HEK293 (cell line): ENCODE measurements around the gene TUBB2A.

ENCODE experiments used
- CTCF ChIA-PET: fragments of 350-600 bp; formaldehyde crosslinking; extraction: SDS; loops from one replicate; lab custom pipeline; 2021; ENCODE audit warnings: antibody characterized with exemption; lab: Yijun Ruan, JAX
- POLR2A ChIA-PET: fragments of 300-600 bp; formaldehyde crosslinking; extraction: SDS; loops from one replicate; lab custom pipeline; 2020; ENCODE audit warnings: antibody characterized with exemption, inconsistent platforms; lab: Yijun Ruan, JAX
- H3K27ac ChIP-seq: fragments of 200-500 bp; sonication (Bioruptor generic); 2 replicates; pipeline ENCODE4 v1.5.1; 2014; ENCODE audit warnings: low read depth, low read length, control low read depth, inconsistent platforms; ENCODE audit errors: extremely low read depth
- H3K36me3 ChIP-seq, 2 experiments: fragments of 200-500 bp in 1 of 2; sonication (Bioruptor generic) in 1 of 2; 1 replicate in 1 of 2; 2 replicates in 1 of 2; pipeline ENCODE4 v1.5.1; 2014 to 2017; ENCODE audit warnings: inconsistent platforms in 2 of 2, low read length in 2 of 2; ENCODE audit not compliant: control insufficient read depth in 2 of 2, insufficient read depth in 1 of 2
- H3K4me1 ChIP-seq: fragments of 200-500 bp; sonication (Bioruptor generic); 2 replicates; pipeline ENCODE4 v1.5.1; 2014; ENCODE audit warnings: mild to moderate bottlenecking, low read length, inconsistent platforms; ENCODE audit not compliant: control insufficient read depth, insufficient read depth
- H3K4me3 ChIP-seq: 2 replicates; pipeline ENCODE4 v1.5.1; 2011; ENCODE audit warnings: low read depth, mild to moderate bottlenecking, control low read depth, low read length, moderate library complexity
- H3K9me3 ChIP-seq: fragments of 200-500 bp; sonication (Bioruptor generic); 2 replicates; pipeline ENCODE4 v1.5.1; 2014; ENCODE audit warnings: low read depth, low read length, inconsistent platforms; ENCODE audit not compliant: control insufficient read depth, insufficient read depth
- AEBP2 ChIP-seq: fragments of 450-650 bp; formaldehyde crosslinking; IDR thresholded peaks from 2 replicates; pipeline ENCODE4 v1.5.1; 2016; ENCODE audit warnings: missing biosample characterization, missing genetic modification characterization, borderline replicate concordance
- BCL6B ChIP-seq: fragments of 450-650 bp; formaldehyde crosslinking; IDR thresholded peaks from 2 replicates; pipeline ENCODE4 v1.5.1; 2017; ENCODE audit warnings: missing biosample characterization, missing genetic modification characterization
- CTCF ChIP-seq: fragments of 450-650 bp; formaldehyde crosslinking; IDR thresholded peaks from 2 replicates; pipeline ENCODE4 v1.5.1; 2016; ENCODE audit warnings: missing biosample characterization, missing genetic modification characterization
- ELK4 ChIP-seq: IDR thresholded peaks from 2 replicates; pipeline ENCODE4 v1.6.1; 2011; ENCODE audit warnings: mild to moderate bottlenecking, low read depth, low read length, borderline replicate concordance
- GLI4 ChIP-seq: fragments of 450-650 bp; formaldehyde crosslinking; IDR thresholded peaks from 2 replicates; pipeline ENCODE4 v1.5.1; 2016; ENCODE audit warnings: missing biosample characterization, missing genetic modification characterization
- GLIS1 ChIP-seq: fragments of 450-650 bp; formaldehyde crosslinking; IDR thresholded peaks from 2 replicates; pipeline ENCODE4 v1.5.1; 2016; ENCODE audit warnings: missing biosample characterization, missing genetic modification characterization
- KLF1 ChIP-seq: fragments of 450-650 bp; formaldehyde crosslinking; IDR thresholded peaks from 2 replicates; pipeline ENCODE4 v1.5.1; 2016; ENCODE audit warnings: missing biosample characterization, missing genetic modification characterization
- OVOL3 ChIP-seq: fragments of 450-650 bp; formaldehyde crosslinking; IDR thresholded peaks from 2 replicates; pipeline ENCODE4 v1.5.1; 2016; ENCODE audit warnings: missing biosample characterization, missing genetic modification characterization
- SCRT2 ChIP-seq: fragments of 450-650 bp; formaldehyde crosslinking; IDR thresholded peaks from 2 replicates; pipeline ENCODE4 v1.5.1; 2016; ENCODE audit warnings: missing biosample characterization, missing genetic modification characterization
- SP2 ChIP-seq: fragments of 450-650 bp; formaldehyde crosslinking; IDR thresholded peaks from 2 replicates; pipeline ENCODE4 v1.5.1; 2016; ENCODE audit warnings: missing biosample characterization, missing genetic modification characterization
- TCF7L2 ChIP-seq: IDR thresholded peaks from 2 replicates; pipeline ENCODE4 v1.6.1; 2011; ENCODE audit warnings: low read depth, mild to moderate bottlenecking, inconsistent platforms, low read length, moderate library complexity, borderline replicate concordance
- ZFP41 ChIP-seq: fragments of 450-650 bp; formaldehyde crosslinking; IDR thresholded peaks from 2 replicates; pipeline ENCODE4 v1.5.1; 2016; ENCODE audit warnings: missing biosample characterization, missing genetic modification characterization, borderline replicate concordance
- ZNF114 ChIP-seq: fragments of 450-650 bp; formaldehyde crosslinking; IDR thresholded peaks from 2 replicates; pipeline ENCODE4 v1.5.0; 2017; ENCODE audit warnings: missing biosample characterization, missing genetic modification characterization
- ZNF133 ChIP-seq: fragments of 450-650 bp; formaldehyde crosslinking; IDR thresholded peaks from 2 replicates; pipeline ENCODE4 v1.5.1; 2016; ENCODE audit warnings: missing biosample characterization, missing genetic modification characterization
- ZNF274 ChIP-seq, 2 experiments: fragments of 200-500 bp in 1 of 2; fragments of 450-650 bp in 1 of 2; sonication (Bioruptor generic) in 1 of 2; formaldehyde crosslinking in 1 of 2; IDR thresholded peaks; 2 replicates each; pipeline versions ENCODE4 v1.5.1 to v1.6.1; 2014 to 2016; ENCODE audit warnings: borderline replicate concordance in 1 of 2, inconsistent platforms in 1 of 2, low read length in 1 of 2, missing biosample characterization in 1 of 2, missing genetic modification characterization in 1 of 2
- ZNF354C ChIP-seq: fragments of 450-650 bp; formaldehyde crosslinking; IDR thresholded peaks from 2 replicates; pipeline ENCODE4 v1.5.1; 2016; ENCODE audit warnings: missing biosample characterization, missing genetic modification characterization, low read depth, borderline replicate concordance
- ZNF362 ChIP-seq: fragments of 450-650 bp; formaldehyde crosslinking; IDR thresholded peaks from 2 replicates; pipeline ENCODE4 v1.5.1; 2016; ENCODE audit warnings: missing biosample characterization, missing genetic modification characterization
- ZNF391 ChIP-seq: fragments of 450-650 bp; formaldehyde crosslinking; IDR thresholded peaks from 2 replicates; pipeline ENCODE4 v1.5.1; 2016; ENCODE audit warnings: low read depth, missing biosample characterization, missing genetic modification characterization, borderline replicate concordance
- ZNF404 ChIP-seq: fragments of 450-650 bp; formaldehyde crosslinking; IDR thresholded peaks from 2 replicates; pipeline ENCODE4 v1.5.1; 2017; ENCODE audit warnings: missing biosample characterization, missing genetic modification characterization
- ZNF48 ChIP-seq: fragments of 450-650 bp; formaldehyde crosslinking; IDR thresholded peaks from 2 replicates; pipeline ENCODE4 v1.5.1; 2016; ENCODE audit warnings: missing biosample characterization, missing genetic modification characterization
- ZNF544 ChIP-seq: fragments of 450-650 bp; formaldehyde crosslinking; IDR thresholded peaks from 2 replicates; pipeline ENCODE4 v1.5.0; 2017; ENCODE audit warnings: missing biosample characterization, missing genetic modification characterization
- ZNF600 ChIP-seq: fragments of 450-650 bp; formaldehyde crosslinking; IDR thresholded peaks from 2 replicates; pipeline ENCODE4 v1.5.1; 2016; ENCODE audit warnings: missing biosample characterization, missing genetic modification characterization
- ZNF621 ChIP-seq: fragments of 450-650 bp; formaldehyde crosslinking; IDR thresholded peaks from 2 replicates; pipeline ENCODE4 v1.5.1; 2017; ENCODE audit warnings: missing biosample characterization, missing genetic modification characterization
- ZNF626 ChIP-seq: fragments of 450-650 bp; sonication (Bioruptor Pico); formaldehyde crosslinking; IDR thresholded peaks from 2 replicates; pipeline ENCODE4 v1.5.1; 2018; ENCODE audit warnings: missing biosample characterization, missing genetic modification characterization, inconsistent platforms
- ZNF639 ChIP-seq: fragments of 450-650 bp; formaldehyde crosslinking; IDR thresholded peaks from 2 replicates; pipeline ENCODE4 v1.5.1; 2016; ENCODE audit warnings: missing biosample characterization, missing genetic modification characterization
- ZNF704 ChIP-seq: fragments of 450-650 bp; formaldehyde crosslinking; IDR thresholded peaks from 2 replicates; pipeline ENCODE4 v1.5.1; 2016; ENCODE audit warnings: missing biosample characterization, missing genetic modification characterization
- ZSCAN30 ChIP-seq: fragments of 450-650 bp; IDR thresholded peaks from 2 replicates; pipeline ENCODE4 v1.5.1; 2018; ENCODE audit warnings: missing biosample characterization, mild to moderate bottlenecking, missing genetic modification characterization, moderate library complexity

TUBB2A gene

GRCh38 chr6:3142536-3142935 is 14.8 kb downstream of the TUBB2A start:
- CTCF ChIA-PET: interaction anchor here (0.5 to 1.4 kb wide), 2 partner anchors 15 to 109 kb away, joined by 3 to 5 read pairs; partner anchors contain the start of gene TUBB2A
- H3K27ac ChIP-seq: no peak overlapping the region
- POLR2A ChIA-PET: interaction anchor here (1.9 kb wide), 1 partner anchor 14 kb away, joined by 9 read pairs; the partner anchor contains the start of gene TUBB2A

GRCh38 chr6:3140201-3140600 is 17.1 kb downstream of the TUBB2A start:
- Histone ChIP-seq H3K9me3 (no peaks in the 10 kb centered on the region), H3K27ac (no peak overlapping the region), H3K4me1 (no peaks in the 10 kb centered on the region), H3K36me3 (peaks cover 14 to 60% of the 10 kb centered on the region in 2 experiments; a peak in 2 of 3 replicates), H3K4me3 (no peak overlapping the region)
- CTCF ChIA-PET: interaction anchor here (0.7 to 1.7 kb wide), 4 partner anchors 9 to 55 kb away, joined by 3 to 6 read pairs (median 3); partner anchors contain the start of gene TUBB2A
- POLR2A ChIA-PET: no interaction called here
- TF ChIP-seq ZNF544 (tag by site-specific recombination): no peak
- no peak for TF ChIP-seq ELK4
- no peak for TF ChIP-seq ZNF621 (tag by site-specific recombination)
- no peak for TF ChIP-seq SCRT2 (tag by site-specific recombination)
- TF ChIP-seq ZNF704 (tag by site-specific recombination): no peak
- TF ChIP-seq GLI4 (tag by site-specific recombination): no peak
- no peak for TF ChIP-seq ZNF114 (tag by site-specific recombination)
- no peak for TF ChIP-seq ZSCAN30
- no peak for TF ChIP-seq OVOL3
- TF ChIP-seq ZFP41: no peak
- no peak for TF ChIP-seq ZNF626
- TF ChIP-seq BCL6B (tag by site-specific recombination): no peak
- no peak for TF ChIP-seq ZNF404
- no peak for TF ChIP-seq CTCF (tag by site-specific recombination)

More at GRCh38 chr6:3142536-3142935, 14.8 kb downstream of the TUBB2A start:
- no peaks in the 10 kb centered on the region for H3K4me1 ChIP-seq
- TF ChIP-seq ZNF48 (tag by site-specific recombination): no peak
- TF ChIP-seq TCF7L2: no peak
- TF ChIP-seq ZNF354C: no peak
- no peak for TF ChIP-seq ZNF600 (tag by site-specific recombination)
- TF ChIP-seq ZNF133: no peak
- TF ChIP-seq ZNF639: no peak
- no peak for TF ChIP-seq ZNF274 (IDR thresholded peaks at IDR 0.05; ENCODE audit: low read length)
- no peak for TF ChIP-seq ZNF274 (tag by site-specific recombination; IDR thresholded peaks at IDR 0.05; ENCODE audit: borderline replicate concordance)
- no peak for TF ChIP-seq ZNF391
- no peak for TF ChIP-seq SP2 (tag by site-specific recombination)
- no peak for TF ChIP-seq GLIS1 (tag by site-specific recombination)
- TF ChIP-seq AEBP2 (tag by site-specific recombination): no peak
- no peak for TF ChIP-seq KLF1 (tag by site-specific recombination)
- no peak for TF ChIP-seq ZNF362 (tag by site-specific recombination)
- TF ChIP-seq, all 188 proteins: peak for 0
- no peaks in the 10 kb centered on the region for H3K9me3 ChIP-seq
- peaks cover 17 to 46% of the 10 kb centered on the region in 2 experiments; a peak in 2 of 3 replicates for H3K36me3 ChIP-seq
- no peak overlapping the region for H3K4me3 ChIP-seq
